ENCODE data around the gene TRAF3IP1.

DNA sequence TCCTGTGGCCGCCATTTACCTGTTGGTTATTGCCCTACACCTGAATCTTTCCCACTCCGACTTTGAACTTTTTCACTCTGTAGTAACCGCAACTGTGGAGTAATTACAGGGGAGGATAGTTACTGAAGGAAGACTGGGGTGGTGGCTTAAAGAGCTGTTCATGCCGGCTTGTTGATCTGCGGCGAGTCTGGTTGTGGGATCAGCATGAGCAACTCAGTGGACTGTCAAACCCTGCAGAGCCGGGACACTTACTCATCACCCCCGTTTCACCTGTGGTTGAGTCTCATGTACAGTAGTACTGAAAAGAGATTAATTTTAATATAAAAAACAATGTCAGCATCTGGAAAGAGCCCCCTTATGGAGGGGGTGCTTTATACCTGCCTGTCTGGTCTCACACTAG lies 108.5 kb downstream of the TRAF3IP1 start:
- TF ChIP-seq, protein P1, sequence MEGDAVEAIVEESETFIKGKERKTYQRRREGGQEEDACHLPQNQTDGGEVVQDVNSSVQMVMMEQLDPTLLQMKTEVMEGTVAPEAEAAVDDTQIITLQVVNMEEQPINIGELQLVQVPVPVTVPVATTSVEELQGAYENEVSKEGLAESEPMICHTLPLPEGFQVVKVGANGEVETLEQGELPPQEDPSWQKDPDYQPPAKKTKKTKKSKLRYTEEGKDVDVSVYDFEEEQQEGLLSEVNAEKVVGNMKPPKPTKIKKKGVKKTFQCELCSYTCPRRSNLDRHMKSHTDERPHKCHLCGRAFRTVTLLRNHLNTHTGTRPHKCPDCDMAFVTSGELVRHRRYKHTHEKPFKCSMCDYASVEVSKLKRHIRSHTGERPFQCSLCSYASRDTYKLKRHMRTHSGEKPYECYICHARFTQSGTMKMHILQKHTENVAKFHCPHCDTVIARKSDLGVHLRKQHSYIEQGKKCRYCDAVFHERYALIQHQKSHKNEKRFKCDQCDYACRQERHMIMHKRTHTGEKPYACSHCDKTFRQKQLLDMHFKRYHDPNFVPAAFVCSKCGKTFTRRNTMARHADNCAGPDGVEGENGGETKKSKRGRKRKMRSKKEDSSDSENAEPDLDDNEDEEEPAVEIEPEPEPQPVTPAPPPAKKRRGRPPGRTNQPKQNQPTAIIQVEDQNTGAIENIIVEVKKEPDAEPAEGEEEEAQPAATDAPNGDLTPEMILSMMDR (IDR thresholded peaks at IDR 0.05) = no peak
- TF ChIP-seq POLR2A (IDR thresholded peaks at IDR 0.05) = no peak
